ENCODE results near the gene ARHGAP22. TPM values are rescaled to one million over a fixed set of nuclear protein-coding genes. Genes with fewer than 3 reads are reported as not detected.

Gene ARHGAP22
- polyA plus RNA-seq, 1 of the 3 experiments (the other 2 are of a cell fraction) = 12.4 TPM

DNA sequence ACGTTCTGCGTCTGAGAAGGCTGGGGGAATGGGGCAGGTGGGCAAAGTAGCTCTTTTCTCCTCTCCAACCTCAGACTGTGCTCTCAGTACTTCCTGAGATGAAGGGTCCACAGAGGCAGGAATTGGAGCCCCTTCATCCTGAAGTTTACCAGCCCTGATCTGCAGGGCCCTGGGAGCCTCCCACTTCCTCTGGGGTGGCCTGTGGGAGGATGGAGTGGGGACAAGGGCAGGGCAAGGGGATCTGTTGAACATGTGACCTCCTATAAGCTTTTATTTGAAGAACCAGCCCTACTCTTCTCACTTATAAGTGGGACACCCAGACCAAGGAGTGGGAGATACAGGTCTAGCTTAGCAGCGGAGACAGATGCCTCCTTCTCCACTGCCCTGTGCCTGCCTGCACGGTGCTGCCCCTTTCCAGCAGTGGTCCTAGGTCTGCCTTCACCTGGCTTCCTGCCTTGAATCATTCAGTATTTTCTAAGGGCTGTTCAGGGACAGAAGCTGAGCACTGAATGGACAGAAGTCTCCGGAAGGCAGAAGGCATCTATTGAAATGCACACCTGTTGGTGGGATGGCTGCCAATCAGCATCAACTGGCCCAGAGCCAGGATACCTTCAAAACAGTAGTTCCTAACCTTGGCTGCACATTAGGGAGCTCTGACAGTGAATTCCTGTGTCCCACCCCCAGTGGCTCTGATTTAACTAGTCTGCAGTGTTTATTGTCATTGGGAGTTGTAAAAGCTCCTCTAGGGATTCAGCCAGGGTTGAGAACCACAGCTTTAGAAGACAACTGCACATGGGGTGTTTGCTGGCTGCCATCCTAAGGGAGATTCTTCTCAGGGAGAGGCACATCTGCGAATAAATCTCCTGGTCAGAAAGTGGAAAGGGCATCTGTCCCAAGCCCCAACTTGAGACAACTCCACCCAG lies 2.7 kb upstream of the ARHGAP22 start:
- TF ChIP-seq RXRA (IDR thresholded peaks at IDR 0.05; ENCODE audit: borderline replicate concordance, low read depth) (no peak), TEAD4 (IDR thresholded peaks at IDR 0.05; ENCODE audit: borderline replicate concordance, insufficient read depth) (no peak), FOXJ3 (CRISPR knock-in tag; IDR thresholded peaks at IDR 0.05) (no peak), TAF1 (IDR thresholded peaks at IDR 0.05; ENCODE audit: borderline replicate concordance, low read depth, low read length) (no peak), NRF1 (IDR thresholded peaks at IDR 0.05; ENCODE audit: low read depth, low read length) (no peak), YY1 (IDR thresholded peaks at IDR 0.05; ENCODE audit: low read depth) (no peak), NFIC (IDR thresholded peaks at IDR 0.05; ENCODE audit: borderline replicate concordance) (no peak), USF2 (IDR thresholded peaks at IDR 0.05; ENCODE audit: borderline replicate concordance, low read depth, low read length) (no peak), RAD21 (IDR thresholded peaks at IDR 0.05; ENCODE audit: low read length) (no peak), SMC3 (IDR thresholded peaks at IDR 0.05; ENCODE audit: low read depth, low read length) (no peak; the same call in 1 of the 2 replicates), ZBTB33 (IDR thresholded peaks at IDR 0.05; ENCODE audit: borderline replicate concordance, low read depth) (no peak), GABPA (IDR thresholded peaks at IDR 0.05; ENCODE audit: low read depth) (no peak)
- TF ChIP-seq, protein P1, sequence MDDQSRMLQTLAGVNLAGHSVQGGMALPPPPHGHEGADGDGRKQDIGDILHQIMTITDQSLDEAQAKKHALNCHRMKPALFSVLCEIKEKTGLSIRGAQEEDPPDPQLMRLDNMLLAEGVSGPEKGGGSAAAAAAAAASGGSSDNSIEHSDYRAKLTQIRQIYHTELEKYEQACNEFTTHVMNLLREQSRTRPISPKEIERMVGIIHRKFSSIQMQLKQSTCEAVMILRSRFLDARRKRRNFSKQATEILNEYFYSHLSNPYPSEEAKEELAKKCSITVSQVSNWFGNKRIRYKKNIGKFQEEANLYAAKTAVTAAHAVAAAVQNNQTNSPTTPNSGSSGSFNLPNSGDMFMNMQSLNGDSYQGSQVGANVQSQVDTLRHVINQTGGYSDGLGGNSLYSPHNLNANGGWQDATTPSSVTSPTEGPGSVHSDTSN (IDR thresholded peaks at IDR 0.05) = no peak
- H3K79me2 ChIP-seq (ENCODE audit: insufficient read depth) = peaks cover 46% of the 10 kb centered on the region
- ChIA-PET CTCF (interaction anchor here (0.7 to 10.6 kb wide), 31 partner anchors 9 to 244 kb away, joined by 3 to 148 read pairs (median 6); no protein-coding TSS in a partner anchor), POLR2A (interaction anchor here (1.7 kb wide), 1 partner anchor 48 kb away, joined by 4 read pairs; no protein-coding TSS in a partner anchor)
- H3K4me1 ChIP-seq (ENCODE audit: control insufficient read depth in 1 of 2, insufficient read depth in 2 of 2, low read depth in 1 of 2, low read length in 1 of 2) = peaks cover 29 to 45% of the 10 kb centered on the region in 2 experiments
- DNase-seq = no peak
- no peaks in the 10 kb centered on the region for H3K9me3 ChIP-seq
- no peaks in the 10 kb centered on the region for H4K20me1 ChIP-seq (ENCODE audit: insufficient read depth)
- no peak overlapping the region for H2AFZ ChIP-seq (ENCODE audit: low read depth)
- H3F3A ChIP-seq (replicated peaks; ENCODE audit: insufficient read depth) = peaks cover 27% of the 10 kb centered on the region
- H3K36me3 ChIP-seq (replicated peaks in 1 of 2; ENCODE audit: control insufficient read depth in 1 of 2, insufficient read depth in 2 of 2, low read length in 1 of 2) = peaks cover 0 to 3% of the 10 kb centered on the region in 2 experiments
- H3K27ac ChIP-seq (ENCODE audit: low read depth in 2 of 2, low read length in 1 of 2) = peak overlapping the region; percentile 34 to 80
- no peak overlapping the region for H3K4me3 ChIP-seq (ENCODE audit: low read depth in 2 of 2, low read length in 1 of 2)
- H3K9me2 ChIP-seq = no peaks in the 10 kb centered on the region
- H3K9ac ChIP-seq = peak overlapping the region; percentile 43
- H3K4me2 ChIP-seq = peak overlapping the region; percentile 92
- 63% methylated on average over 5 of the region's 6 CpGs for WGBS (ENCODE audit: low lambda C conversion rate)
- H3K27me3 ChIP-seq (ENCODE audit: insufficient read depth) = no peaks in the 10 kb centered on the region
